SJCRH30 (cell line): ENCODE data around the gene MIF4GD. TPM values are rescaled to one million over a fixed set of nuclear protein-coding genes. Genes with fewer than 3 reads are reported as not detected.
"Not testable (repeated sequence)": the region's sequence is repeated elsewhere in the genome, so short reads cannot be mapped to it uniquely, and the experiment has no call there.

Experiments
- DNase-seq, 2 experiments: peaks; one replicate each; pipeline ENCODE4 v3.0.0-alpha.2; 2015 to 2020
- H3K27ac ChIP-seq: fragments of 250-450 bp; sonication (Bioruptor Pico); 2 replicates; pipeline ENCODE4 v1.5.1; 2020; ENCODE audit warnings: mild to moderate bottlenecking, moderate library complexity
- H3K27me3 ChIP-seq: fragments of 250-450 bp; sonication (Bioruptor Pico); 2 replicates; pipeline ENCODE4 v1.5.1; 2020; ENCODE audit warnings: mild to moderate bottlenecking, moderate library complexity
- H3K36me3 ChIP-seq: fragments of 250-450 bp; sonication (Bioruptor Pico); 2 replicates; pipeline ENCODE4 v1.5.1; 2020; ENCODE audit warnings: mild to moderate bottlenecking, moderate library complexity
- H3K4me1 ChIP-seq: fragments of 250-450 bp; sonication (Bioruptor Pico); 2 replicates; pipeline ENCODE4 v1.5.1; 2020; ENCODE audit warnings: mild to moderate bottlenecking, moderate library complexity
- H3K4me3 ChIP-seq: fragments of 250-450 bp; sonication (Bioruptor Pico); 2 replicates; pipeline ENCODE4 v1.5.1; 2020; ENCODE audit warnings: mild to moderate bottlenecking, moderate library complexity
- H3K9me3 ChIP-seq: fragments of 250-450 bp; sonication (Bioruptor Pico); replicated peaks from 2 replicates; pipeline ENCODE4 v1.5.1; 2020; ENCODE audit warnings: mild to moderate bottlenecking, moderate library complexity
- total RNA-seq: library from RNA; depleted of rRNA; stranded (reverse); fragments of >200 nt; shearing (Covaris generic); gene quantifications from 2 replicates; pipeline ENCODE4 v1.2.3, GENCODE V29; 2014

Gene MIF4GD
- total RNA-seq, 1 experiment from 2014 or later: 5.2 TPM

- DNase-seq, H3K9me3 ChIP-seq, H3K27me3 ChIP-seq, H3K36me3 ChIP-seq, H3K4me1 ChIP-seq, H3K4me3 ChIP-seq, H3K27ac ChIP-seq: not testable (repeated sequence)
Measured at GRCh38 chr17:75255954-75256698, 14.9 kb downstream of the MIF4GD start.

GRCh38 chr17:75252039-75252816 is 18.8 kb downstream of the MIF4GD start:
- no peaks in the 10 kb centered on the region for H3K9me3 ChIP-seq
- H3K27ac ChIP-seq: no peak overlapping the region
- peaks cover 4% of the 10 kb centered on the region; the same call in 1 of the 2 replicates for H3K36me3 ChIP-seq
- no peak overlapping the region for H3K4me3 ChIP-seq
- DNase-seq: no peak
- H3K4me1 ChIP-seq: peaks cover 13% of the 10 kb centered on the region
- H3K27me3 ChIP-seq: no peaks in the 10 kb centered on the region

DNA sequence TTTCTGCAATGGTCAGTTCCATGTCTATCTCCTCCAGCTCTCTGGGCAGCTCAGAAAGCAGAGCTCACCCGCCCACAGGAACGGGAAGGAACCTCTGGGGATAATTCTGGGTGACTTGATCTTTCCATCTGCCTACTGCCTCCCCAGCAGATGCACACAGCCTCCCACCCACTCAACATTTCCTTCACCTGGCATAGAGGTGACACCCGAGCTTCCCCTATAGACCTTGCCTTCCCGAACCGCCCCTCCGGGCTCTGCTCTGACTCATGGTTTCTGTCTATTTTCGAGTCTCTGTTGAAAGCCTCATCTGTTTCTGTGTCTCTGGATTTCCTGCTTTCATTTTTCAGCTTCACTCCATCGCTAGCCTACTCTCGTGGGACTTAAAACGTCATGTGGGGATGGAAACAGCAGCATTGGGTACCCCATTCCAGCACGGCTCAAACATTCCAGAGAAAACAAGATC is 21.0 kb downstream of the MIF4GD start:
- Histone ChIP-seq H3K36me3 (peaks cover 9% of the 10 kb centered on the region; the same call in 1 of the 2 replicates), H3K4me1 (peaks cover 13% of the 10 kb centered on the region), H3K9me3 (no peaks in the 10 kb centered on the region), H3K4me3 (no peak overlapping the region), H3K27ac (no peak overlapping the region), H3K27me3 (no peaks in the 10 kb centered on the region)
- DNase-seq: no peak

DNA sequence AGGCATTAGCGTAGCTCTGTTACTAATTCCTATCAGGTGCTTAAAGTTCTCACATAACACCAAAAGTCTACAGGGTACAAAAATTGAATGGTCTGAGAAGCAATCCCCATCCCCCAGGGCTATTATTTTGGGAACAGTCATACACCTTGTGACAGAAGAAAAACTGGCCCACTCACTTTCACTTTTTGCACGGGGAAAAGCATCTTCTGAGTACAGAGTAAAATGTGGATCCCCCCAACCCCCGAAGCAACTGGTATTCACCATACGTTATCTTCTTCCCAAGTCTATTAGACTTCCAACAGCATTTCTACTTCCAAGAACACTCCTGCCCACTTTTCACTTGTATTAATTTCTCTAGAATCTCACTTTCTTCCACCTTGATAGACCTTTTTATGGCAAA is 21.5 kb downstream of the MIF4GD start:
- no peak for DNase-seq
- Histone ChIP-seq H3K4me3 (no peak overlapping the region), H3K27ac (no peak overlapping the region), H3K36me3 (peaks cover 9% of the 10 kb centered on the region; the same call in 1 of the 2 replicates), H3K4me1 (peaks cover 13% of the 10 kb centered on the region), H3K27me3 (no peaks in the 10 kb centered on the region), H3K9me3 (no peaks in the 10 kb centered on the region)

GRCh38 chr17:75246404-75246803 is 24.6 kb downstream of the MIF4GD start:
- H3K27ac ChIP-seq: no peak overlapping the region
- no peaks in the 10 kb centered on the region for H3K9me3 ChIP-seq
- H3K4me3 ChIP-seq: no peak overlapping the region
- DNase-seq: no peak
- peaks cover 27% of the 10 kb centered on the region for H3K36me3 ChIP-seq
- H3K27me3 ChIP-seq: no peaks in the 10 kb centered on the region
- peaks cover 13% of the 10 kb centered on the region for H3K4me1 ChIP-seq

- Histone ChIP-seq H3K4me1 (peaks cover 9% of the 10 kb centered on the region), H3K27me3 (no peaks in the 10 kb centered on the region), H3K9me3 (no peaks in the 10 kb centered on the region), H3K36me3 (peaks cover 27% of the 10 kb centered on the region), H3K27ac (no peak overlapping the region), H3K4me3 (no peak overlapping the region)
- DNase-seq: no peak
Measured at GRCh38 chr17:75245011-75245410, 26.0 kb downstream of the MIF4GD start.

DNA sequence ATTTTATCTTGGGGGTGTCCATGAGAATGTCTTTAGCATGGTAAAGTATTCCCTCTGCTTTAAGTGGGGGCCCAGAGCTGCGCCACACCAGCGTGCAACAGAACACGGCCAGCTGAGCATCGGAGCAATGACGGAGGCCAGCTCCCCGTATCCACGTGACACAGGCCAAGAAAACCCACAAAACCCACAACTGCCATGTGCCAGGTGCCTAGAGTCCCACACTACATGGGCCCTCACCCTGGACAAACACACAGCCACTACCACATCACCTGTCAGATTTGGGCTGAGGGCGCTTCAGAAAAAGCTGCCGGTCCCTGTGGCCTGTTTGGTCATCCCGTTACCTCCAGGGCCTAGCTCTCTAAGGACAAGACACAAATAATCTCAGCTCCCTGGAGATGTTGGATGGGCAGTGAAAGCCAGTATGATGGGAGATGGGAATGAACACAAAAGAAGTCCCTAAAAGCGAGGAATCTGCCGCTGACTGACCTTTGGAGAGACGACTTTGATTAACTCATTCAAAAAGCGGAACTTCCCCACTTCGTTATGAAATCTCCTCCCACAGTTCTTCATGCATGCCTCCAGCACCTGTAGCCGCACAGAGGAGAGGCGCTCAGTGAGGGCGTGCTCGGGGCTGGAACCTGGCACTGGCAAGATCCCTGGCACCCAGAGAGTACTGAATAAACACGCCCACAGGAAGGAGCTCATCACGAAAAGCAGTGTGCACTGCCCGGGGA is 26.7 kb downstream of the MIF4GD start:
- no peak for DNase-seq
- Histone ChIP-seq H3K27ac (no peak overlapping the region), H3K4me3 (no peak overlapping the region), H3K36me3 (peaks cover 27% of the 10 kb centered on the region), H3K27me3 (no peaks in the 10 kb centered on the region), H3K9me3 (no peaks in the 10 kb centered on the region), H3K4me1 (peaks cover 2% of the 10 kb centered on the region; the same call in 1 of the 2 replicates)

DNA sequence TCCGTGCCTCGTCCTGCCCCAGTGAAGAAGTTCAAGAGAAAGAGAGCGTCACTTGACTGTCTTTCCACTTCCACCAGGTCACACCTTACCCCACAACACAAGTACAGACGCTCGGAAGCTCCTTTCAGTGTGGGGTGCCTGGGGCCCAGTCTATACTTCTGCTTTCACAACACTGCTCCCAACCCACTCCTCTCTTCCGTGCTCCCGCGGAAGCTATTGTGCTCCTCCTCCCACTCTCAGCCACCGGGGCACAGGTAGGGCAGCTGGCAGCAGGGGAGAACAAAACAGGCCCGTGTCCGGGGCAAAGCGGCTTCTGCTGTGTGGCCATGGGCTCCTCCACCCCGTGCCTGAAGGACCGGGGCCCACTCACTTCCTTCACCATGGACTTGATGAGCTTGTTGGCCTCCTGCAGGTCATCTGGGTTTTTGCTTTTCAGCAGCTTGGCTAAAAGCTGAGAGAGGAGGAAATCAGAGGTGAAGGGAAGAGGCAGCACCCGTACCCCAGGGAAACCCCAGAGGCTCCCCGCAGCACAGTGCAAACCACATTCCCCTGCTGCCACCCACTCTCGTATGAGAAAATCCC is 28.5 kb downstream of the MIF4GD start:
- H3K4me1 ChIP-seq: no peaks in the 10 kb centered on the region
- no peak overlapping the region for H3K27ac ChIP-seq
- H3K4me3 ChIP-seq: no peak overlapping the region
- DNase-seq: no peak
- H3K36me3 ChIP-seq: peaks cover 39% of the 10 kb centered on the region
- no peaks in the 10 kb centered on the region for H3K27me3 ChIP-seq
- H3K9me3 ChIP-seq: no peaks in the 10 kb centered on the region

DNA sequence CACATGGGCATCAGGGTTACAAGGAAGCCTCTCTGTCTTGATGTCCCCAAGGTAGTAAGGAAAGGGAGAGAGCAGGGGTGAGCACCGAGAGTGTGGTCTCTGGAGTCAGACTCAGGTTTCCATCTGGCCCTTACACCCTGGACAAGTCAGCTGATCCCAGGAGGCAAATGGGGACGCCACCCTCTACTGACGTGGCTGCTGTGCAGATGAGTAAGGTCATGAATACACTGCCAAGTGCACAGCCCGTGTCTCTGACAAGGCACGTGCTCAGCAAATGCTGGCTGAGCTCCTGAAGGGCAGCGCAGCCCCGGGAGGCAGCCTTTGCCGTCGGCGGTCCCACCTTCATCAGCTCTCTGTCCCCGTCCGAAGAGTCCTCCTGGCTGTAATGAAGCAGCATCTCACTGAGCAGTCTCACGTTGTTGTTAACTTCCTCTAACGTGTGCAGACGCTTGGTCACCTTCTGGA is 29.0 kb downstream of the MIF4GD start:
- Histone ChIP-seq H3K9me3 (no peaks in the 10 kb centered on the region), H3K4me1 (no peaks in the 10 kb centered on the region), H3K27me3 (no peaks in the 10 kb centered on the region), H3K27ac (no peak overlapping the region), H3K4me3 (no peak overlapping the region), H3K36me3 (peaks cover 44% of the 10 kb centered on the region)
- no peak for DNase-seq

GRCh38 chr17:75241502-75241901 is 29.5 kb downstream of the MIF4GD start:
- Histone ChIP-seq H3K9me3 (no peaks in the 10 kb centered on the region), H3K27me3 (no peaks in the 10 kb centered on the region), H3K4me1 (no peaks in the 10 kb centered on the region), H3K27ac (no peak overlapping the region), H3K36me3 (peaks cover 49% of the 10 kb centered on the region), H3K4me3 (no peak overlapping the region)
- no peak for DNase-seq

DNA sequence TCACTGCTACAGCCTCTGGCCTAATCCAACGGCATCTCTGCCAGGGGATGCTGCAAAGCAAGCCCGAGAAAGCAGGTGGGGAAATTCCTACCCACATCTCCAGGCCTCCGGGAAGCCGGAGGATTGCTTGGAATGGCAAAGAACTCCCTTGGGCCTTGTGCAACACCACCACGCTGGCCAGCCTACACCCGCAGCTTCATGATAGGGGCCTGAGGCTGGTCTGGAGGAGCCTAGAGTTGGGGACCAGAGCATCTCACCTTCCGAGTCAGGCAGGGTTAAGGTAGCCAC is 29.9 kb downstream of the MIF4GD start:
- H3K9me3 ChIP-seq: no peaks in the 10 kb centered on the region
- no peaks in the 10 kb centered on the region for H3K4me1 ChIP-seq
- no peaks in the 10 kb centered on the region for H3K27me3 ChIP-seq
- H3K27ac ChIP-seq: no peak overlapping the region
- no peak for DNase-seq
- no peak overlapping the region for H3K4me3 ChIP-seq
- H3K36me3 ChIP-seq: peaks cover 48% of the 10 kb centered on the region

- Histone ChIP-seq H3K27me3 (no peaks in the 10 kb centered on the region), H3K27ac (no peak overlapping the region), H3K9me3 (no peaks in the 10 kb centered on the region), H3K4me1 (no peaks in the 10 kb centered on the region), H3K4me3 (no peak overlapping the region), H3K36me3 (peaks cover 47% of the 10 kb centered on the region)
- DNase-seq: peak; percentile 66 to 74
Measured at GRCh38 chr17:75240394-75241142, 30.5 kb downstream of the MIF4GD start.

GRCh38 chr17:75239778-75240393 is 31.1 kb downstream of the MIF4GD start:
- no peaks in the 10 kb centered on the region for H3K9me3 ChIP-seq
- H3K36me3 ChIP-seq: peaks cover 53% of the 10 kb centered on the region
- no peak overlapping the region for H3K4me3 ChIP-seq
- DNase-seq: no peak
- no peaks in the 10 kb centered on the region for H3K27me3 ChIP-seq
- H3K27ac ChIP-seq: no peak overlapping the region
- no peaks in the 10 kb centered on the region for H3K4me1 ChIP-seq

- no peaks in the 10 kb centered on the region for H3K9me3 ChIP-seq
- no peaks in the 10 kb centered on the region for H3K27me3 ChIP-seq
- H3K4me3 ChIP-seq: no peak overlapping the region
- peaks cover 59% of the 10 kb centered on the region for H3K36me3 ChIP-seq
- no peaks in the 10 kb centered on the region for H3K4me1 ChIP-seq
- H3K27ac ChIP-seq: no peak overlapping the region
- DNase-seq: no peak
Measured at GRCh38 chr17:75239214-75239613, 31.8 kb downstream of the MIF4GD start.
